SK-N-SH treated with all-trans-retinoic acid at 6 μM for 48 hours (cell line): ENCODE results near the gene DHX58.

ENCODE experiments used
- ATAC-seq: fragments of 200-7000 bp; cut with Tn5 transposase; 3 replicates; pipeline ENCODE4 v1.9.1; 2020; ENCODE audit warnings: mild to moderate bottlenecking, moderate library complexity
- BACH2 ChIP-seq: fragments of 250-450 bp; sonication (Bioruptor Pico); IDR thresholded peaks from 2 replicates; pipeline ENCODE4 v1.9.0; 2021; ENCODE audit warnings: mild to moderate bottlenecking, borderline replicate concordance
- CREB5 ChIP-seq: fragments of 250-450 bp; sonication (Bioruptor Pico); IDR thresholded peaks from 2 replicates; pipeline ENCODE4 v1.5.1; 2020; ENCODE audit warnings: low read depth, mild to moderate bottlenecking, moderate library complexity
- CSDC2 ChIP-seq: fragments of 250-450 bp; sonication (Bioruptor Pico); IDR thresholded peaks from 2 replicates; pipeline ENCODE4 v1.5.0; 2020; ENCODE audit warnings: mild to moderate bottlenecking, moderate library complexity
- CSRNP3 ChIP-seq: fragments of 250-450 bp; sonication (Bioruptor Pico); IDR thresholded peaks from 2 replicates; pipeline ENCODE4 v1.5.1; 2021; ENCODE audit warnings: mild to moderate bottlenecking, moderate library complexity
- ESRRG ChIP-seq: fragments of 250-450 bp; sonication (Bioruptor Pico); IDR thresholded peaks from 2 replicates; pipeline ENCODE4 v1.6.1; 2021; ENCODE audit warnings: mild to moderate bottlenecking
- GLIS3 ChIP-seq: fragments of 250-450 bp; sonication (Bioruptor Pico); IDR thresholded peaks from 2 replicates; pipeline ENCODE4 v1.5.0; 2020; ENCODE audit warnings: mild to moderate bottlenecking, moderate library complexity
- ISL1 ChIP-seq: fragments of 250-450 bp; sonication (Bioruptor Pico); IDR thresholded peaks from 2 replicates; pipeline ENCODE4 v2.1.2; 2022; ENCODE audit warnings: mild to moderate bottlenecking, moderate library complexity
- OSR1 ChIP-seq: fragments of 250-450 bp; sonication (Bioruptor Pico); IDR thresholded peaks from 2 replicates; pipeline ENCODE4 v1.8.0; 2022; ENCODE audit warnings: moderate library complexity, mild to moderate bottlenecking, inconsistent platforms
- RARB ChIP-seq: fragments of 250-450 bp; sonication (Bioruptor Pico); IDR thresholded peaks from 2 replicates; pipeline ENCODE4 v1.8.0; 2021; ENCODE audit warnings: mild to moderate bottlenecking, moderate library complexity
- SNAI2 ChIP-seq: fragments of 250-450 bp; sonication (Bioruptor Pico); IDR thresholded peaks from 2 replicates; pipeline ENCODE4 v1.5.0; 2020; ENCODE audit warnings: mild to moderate bottlenecking, moderate library complexity
- TCF4 ChIP-seq: fragments of 250-450 bp; sonication (Bioruptor Pico); IDR thresholded peaks from 2 replicates; pipeline ENCODE4 v1.8.0; 2021; ENCODE audit warnings: mild to moderate bottlenecking, moderate library complexity, borderline replicate concordance
- TOX ChIP-seq: fragments of 250-450 bp; sonication (Bioruptor Pico); IDR thresholded peaks from 2 replicates; pipeline ENCODE4 v1.8.0; 2021; ENCODE audit warnings: mild to moderate bottlenecking, moderate library complexity, borderline replicate concordance
- TSHZ2 ChIP-seq: fragments of 250-450 bp; sonication (Bioruptor Pico); IDR thresholded peaks from 2 replicates; pipeline ENCODE4 v1.5.0; 2020; ENCODE audit warnings: mild to moderate bottlenecking, moderate library complexity
- ZFP3 ChIP-seq: fragments of 250-450 bp; sonication (Bioruptor Pico); IDR thresholded peaks from 2 replicates; pipeline ENCODE4 v1.5.0; 2020; ENCODE audit warnings: mild to moderate bottlenecking, moderate library complexity
- ZFP30 ChIP-seq: fragments of 450-650 bp; formaldehyde crosslinking; IDR thresholded peaks from 2 replicates; pipeline ENCODE4 v1.5.0; 2022; ENCODE audit warnings: mild to moderate bottlenecking, moderate library complexity
- ZNF565 ChIP-seq: fragments of 450-650 bp; formaldehyde crosslinking; conservative IDR thresholded peaks from 2 replicates; pipeline ENCODE4 v1.5.0; 2020; ENCODE audit warnings: low read depth, mild to moderate bottlenecking, moderate library complexity
- ZNF70 ChIP-seq: fragments of 450-650 bp; formaldehyde crosslinking; IDR thresholded peaks from 2 replicates; pipeline ENCODE4 v1.5.0; 2020; ENCODE audit warnings: mild to moderate bottlenecking, moderate library complexity
- ZNF8 ChIP-seq: fragments of 450-650 bp; formaldehyde crosslinking; IDR thresholded peaks from 2 replicates; pipeline ENCODE4 v1.5.0; 2020; ENCODE audit warnings: mild to moderate bottlenecking, moderate library complexity
- TF ChIP-seq, protein P1 (sequence below): fragments of 250-450 bp; sonication (Bioruptor Pico); IDR thresholded peaks from 2 replicates; pipeline ENCODE4 v1.8.0; 2021; ENCODE audit warnings: low read depth, mild to moderate bottlenecking, moderate library complexity, borderline replicate concordance

The DHX58 gene

GRCh38 chr17:42072323-42073187 is 40.0 kb downstream of the DHX58 start:
- peak; percentile 64 for ATAC-seq
- TF ChIP-seq GLIS3 (CRISPR knock-in tag) = no peak
- no peak for TF ChIP-seq ZNF70

DNA sequence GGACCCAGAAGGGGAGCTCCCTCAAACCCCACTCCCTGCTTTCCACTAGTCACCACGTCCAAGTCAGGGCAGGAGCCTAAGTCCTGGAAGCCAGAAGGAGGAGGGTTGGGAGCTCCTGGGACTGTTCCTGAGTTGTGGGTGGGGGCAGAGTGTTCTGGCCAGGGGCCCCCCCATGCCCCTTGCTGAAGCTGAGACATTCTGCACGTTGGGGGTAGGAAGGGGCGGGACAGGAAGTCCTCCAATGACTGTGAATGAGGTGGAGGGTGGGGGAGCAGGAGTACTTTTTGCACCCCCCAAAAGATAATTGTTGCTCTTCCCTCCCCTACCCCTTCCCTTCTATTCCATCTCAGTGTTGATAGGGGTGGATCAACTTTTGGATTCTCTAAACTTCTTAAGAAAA is 40.7 kb downstream of the DHX58 start:
- ATAC-seq = no peak
- no peak for TF ChIP-seq ESRRG (CRISPR knock-in tag)
- TF ChIP-seq CSDC2 = no peak
- TF ChIP-seq OSR1 = no peak
- no peak for TF ChIP-seq CREB5
- TF ChIP-seq RARB = no peak
- no peak for TF ChIP-seq SNAI2 (CRISPR knock-in tag)

DNA sequence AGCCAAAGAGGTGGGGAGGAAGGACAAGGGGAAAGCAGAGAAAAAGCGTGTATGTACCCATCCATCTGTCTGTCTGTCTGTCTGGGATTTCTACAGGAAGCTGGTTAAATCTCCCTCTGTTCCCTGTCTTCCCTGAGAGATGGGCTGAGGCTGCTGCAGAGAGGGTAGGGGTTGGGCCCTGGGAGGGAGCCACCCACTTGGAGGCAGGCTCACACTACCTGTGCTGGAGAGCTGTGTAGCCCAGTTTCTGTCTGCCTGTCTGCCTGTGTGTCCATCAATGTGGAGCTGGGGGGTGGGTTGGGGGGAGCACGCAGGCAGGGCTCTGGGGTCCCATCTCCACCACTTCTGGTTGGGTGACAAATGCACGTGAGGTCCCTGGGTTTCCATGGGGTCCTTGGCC is 43.5 kb downstream of the DHX58 start:
- ATAC-seq = no peak
- TF ChIP-seq GLIS3 (CRISPR knock-in tag) = no peak
- TF ChIP-seq BACH2 (CRISPR knock-in tag) = no peak
- no peak for TF ChIP-seq ISL1 (CRISPR knock-in tag)
- no peak for TF ChIP-seq ZNF8
- no peak for TF ChIP-seq ZNF565 (CRISPR knock-in tag)
- no peak for TF ChIP-seq CREB5
- TF ChIP-seq TCF4 (CRISPR knock-in tag) = no peak
- no peak for TF ChIP-seq ZFP30
- no peak for TF ChIP-seq CSRNP3 (CRISPR knock-in tag)
- TF ChIP-seq ESRRG (CRISPR knock-in tag) = no peak
- no peak for TF ChIP-seq TSHZ2 (CRISPR knock-in tag)
- no peak for TF ChIP-seq ZNF70
- TF ChIP-seq TOX (CRISPR knock-in tag) = no peak

DNA sequence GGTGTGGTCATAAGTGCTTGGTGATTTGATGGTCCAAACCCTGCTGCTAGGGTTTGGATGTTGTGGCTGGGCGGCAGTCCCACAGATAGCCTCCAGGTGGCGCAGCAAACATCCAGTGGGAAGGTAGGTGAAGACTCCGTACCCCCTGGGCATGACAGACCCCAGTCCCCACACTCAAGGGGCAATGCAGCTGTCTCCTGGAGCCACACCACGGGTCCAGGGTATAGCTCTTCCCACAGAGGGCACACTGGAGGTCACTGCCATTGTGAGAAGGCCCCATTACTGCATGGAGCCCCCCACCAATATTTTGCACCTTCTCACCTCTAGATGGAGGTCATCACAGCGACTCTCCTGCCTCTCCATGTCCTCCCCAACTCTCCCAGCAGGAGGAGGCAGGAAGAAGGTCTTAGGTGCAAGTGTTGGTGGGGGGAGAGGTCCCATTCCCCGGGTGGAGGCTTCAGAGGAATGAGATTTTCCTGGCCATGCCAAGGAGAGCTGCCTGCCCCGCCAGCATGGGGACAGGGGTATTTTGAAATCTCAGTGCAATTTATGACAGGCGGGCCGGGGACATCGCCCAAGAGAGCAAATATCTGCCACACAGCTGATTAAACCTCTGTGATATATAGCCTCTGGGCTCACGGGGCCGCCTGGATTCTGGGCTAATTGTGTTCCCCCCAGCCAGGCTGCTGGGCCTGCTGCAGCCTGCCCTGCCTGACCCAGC is 45.0 kb downstream of the DHX58 start:
- ATAC-seq = peak; percentile 83
- TF ChIP-seq SNAI2 (CRISPR knock-in tag) (no peak), ZNF70 (no peak), BACH2 (CRISPR knock-in tag) (no peak), TCF4 (CRISPR knock-in tag) (no peak), TSHZ2 (CRISPR knock-in tag) (no peak), ZFP30 (no peak), ZFP3 (CRISPR knock-in tag) (no peak), CREB5 (no peak), ISL1 (CRISPR knock-in tag) (no peak), ESRRG (CRISPR knock-in tag) (no peak), OSR1 (no peak), ZNF8 (no peak)
- TF ChIP-seq, protein P1, sequence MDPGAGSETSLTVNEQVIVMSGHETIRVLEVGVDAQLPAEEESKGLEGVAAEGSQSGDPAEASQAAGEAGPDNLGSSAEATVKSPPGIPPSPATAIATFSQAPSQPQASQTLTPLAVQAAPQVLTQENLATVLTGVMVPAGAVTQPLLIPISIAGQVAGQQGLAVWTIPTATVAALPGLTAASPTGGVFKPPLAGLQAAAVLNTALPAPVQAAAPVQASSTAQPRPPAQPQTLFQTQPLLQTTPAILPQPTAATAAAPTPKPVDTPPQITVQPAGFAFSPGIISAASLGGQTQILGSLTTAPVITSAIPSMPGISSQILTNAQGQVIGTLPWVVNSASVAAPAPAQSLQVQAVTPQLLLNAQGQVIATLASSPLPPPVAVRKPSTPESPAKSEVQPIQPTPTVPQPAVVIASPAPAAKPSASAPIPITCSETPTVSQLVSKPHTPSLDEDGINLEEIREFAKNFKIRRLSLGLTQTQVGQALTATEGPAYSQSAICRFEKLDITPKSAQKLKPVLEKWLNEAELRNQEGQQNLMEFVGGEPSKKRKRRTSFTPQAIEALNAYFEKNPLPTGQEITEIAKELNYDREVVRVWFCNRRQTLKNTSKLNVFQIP (CRISPR knock-in tag) = no peak
